GM18909 (cell line): Measurements from ENCODE around the gene MACROD2.
"Not testable (repeated sequence)": the region's sequence is repeated elsewhere in the genome, so short reads cannot be mapped to it uniquely, and the experiment has no call there.

Source experiments
- ATAC-seq: cut with Tn5 transposase; IDR thresholded peaks from one replicate; pipeline ENCODE4 v1.9.1; 2021; ENCODE audit warnings: mild to moderate bottlenecking; ENCODE audit not compliant: unreplicated experiment, poor library complexity

MACROD2 gene

DNA sequence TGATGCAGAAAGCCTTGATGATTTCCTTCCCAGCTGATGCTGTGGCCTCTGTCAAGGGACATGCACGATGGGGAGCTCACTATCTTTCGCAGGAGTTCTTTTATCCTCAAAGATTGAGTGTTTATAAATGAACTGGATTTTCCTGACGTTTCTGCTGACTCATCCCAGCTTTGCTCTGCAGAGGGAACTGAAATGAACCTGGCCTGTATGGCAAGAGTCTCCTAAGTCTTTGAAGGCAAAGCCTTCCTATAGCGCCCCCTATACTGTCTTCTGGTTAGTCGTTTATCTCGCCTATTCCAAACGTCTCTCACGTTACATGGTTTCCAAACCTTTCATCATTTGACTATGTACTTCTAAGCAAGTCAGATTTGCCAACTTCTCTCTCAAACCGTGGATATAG, 2012.6 kb downstream of the MACROD2 start:
- no peak for ATAC-seq

DNA sequence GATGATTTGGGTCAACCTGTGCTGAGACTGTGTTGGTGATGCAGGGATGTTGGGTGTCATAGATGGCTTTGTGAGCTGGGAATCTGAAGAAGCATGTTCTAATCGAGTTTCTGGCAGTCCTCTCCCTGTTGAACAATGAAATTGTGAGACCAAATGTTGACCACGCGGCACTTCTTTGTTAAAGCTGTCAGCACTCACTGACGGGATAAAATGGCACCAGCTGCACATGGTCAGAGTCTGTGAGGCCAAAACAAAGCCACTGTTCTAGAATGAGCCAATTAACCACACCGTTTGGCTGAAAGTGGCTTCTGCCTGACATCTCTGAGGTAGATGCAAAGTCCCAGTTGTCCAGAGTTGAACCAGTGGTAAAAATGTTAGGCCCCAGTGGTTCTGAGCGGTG, 2015.7 kb downstream of the MACROD2 start:
- ATAC-seq: no peak

GRCh38 chr20:16011519-16011918, 2016.2 kb downstream of the MACROD2 start:
- ATAC-seq: no peak

GRCh38 chr20:16012934-16013333, 2017.6 kb downstream of the MACROD2 start:
- ATAC-seq: not testable (repeated sequence)

DNA sequence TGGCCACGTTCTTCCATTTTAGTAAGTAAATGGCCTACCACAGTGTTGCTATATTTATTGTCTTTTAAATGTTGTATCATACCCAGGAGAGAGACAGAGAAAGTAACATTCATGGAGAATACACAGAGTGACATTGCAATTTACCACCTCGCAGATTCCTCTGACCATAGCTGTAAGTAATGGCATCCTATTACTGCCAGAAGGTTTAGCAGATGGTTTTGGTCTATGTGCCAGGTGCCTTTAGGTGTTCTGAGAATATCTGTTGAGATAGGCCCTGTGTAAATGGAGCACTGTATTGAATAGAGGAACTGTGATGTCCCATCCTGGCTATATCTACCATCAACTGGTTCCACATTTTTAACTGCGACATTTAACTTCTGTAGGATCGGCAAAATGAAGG, 2018.3 kb downstream of the MACROD2 start:
- ATAC-seq: no peak

DNA sequence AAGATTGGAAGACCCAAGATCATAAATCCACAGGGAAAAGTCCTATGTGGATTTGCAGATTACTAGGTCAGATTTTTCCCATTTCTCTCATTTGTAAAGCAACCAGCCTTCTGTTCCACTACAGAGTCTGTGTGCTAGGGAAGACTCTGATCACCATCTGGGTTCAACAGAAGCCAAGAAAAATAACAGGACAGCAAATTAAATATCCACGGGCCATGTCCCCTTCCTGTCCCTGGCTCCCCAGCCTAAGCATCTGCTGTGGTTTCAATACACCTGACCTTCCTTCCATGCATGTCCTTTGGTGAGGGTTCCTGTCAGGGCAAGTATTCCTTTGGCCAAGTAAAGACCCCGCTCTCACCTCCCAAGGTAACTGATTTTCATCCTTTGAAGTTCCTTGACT, 2019.1 kb downstream of the MACROD2 start:
- ATAC-seq: no peak

- ATAC-seq: no peak
Measured at GRCh38 chr20:16017656-16018055, 2022.3 kb downstream of the MACROD2 start.

DNA sequence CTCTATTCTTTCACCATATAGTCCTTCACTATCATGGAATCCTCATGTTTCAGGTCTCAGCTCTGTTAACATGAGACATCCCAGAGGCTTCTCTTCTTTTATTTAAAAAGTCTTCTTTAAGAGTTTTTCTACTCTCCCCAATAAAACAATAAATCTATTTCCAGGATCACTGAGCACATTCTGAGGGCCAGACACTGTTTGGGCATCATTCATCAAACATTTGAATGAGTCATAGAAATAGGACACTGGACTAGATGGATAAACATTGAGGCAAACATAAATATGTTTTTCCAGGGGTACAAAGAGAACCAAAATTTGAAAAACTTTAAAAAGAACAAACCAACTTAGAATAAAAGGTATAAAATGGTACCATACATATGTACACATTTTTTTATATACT, 2023.6 kb downstream of the MACROD2 start:
- no peak for ATAC-seq

- ATAC-seq: no peak
Measured at GRCh38 chr20:16020971-16021370, 2025.7 kb downstream of the MACROD2 start.

DNA sequence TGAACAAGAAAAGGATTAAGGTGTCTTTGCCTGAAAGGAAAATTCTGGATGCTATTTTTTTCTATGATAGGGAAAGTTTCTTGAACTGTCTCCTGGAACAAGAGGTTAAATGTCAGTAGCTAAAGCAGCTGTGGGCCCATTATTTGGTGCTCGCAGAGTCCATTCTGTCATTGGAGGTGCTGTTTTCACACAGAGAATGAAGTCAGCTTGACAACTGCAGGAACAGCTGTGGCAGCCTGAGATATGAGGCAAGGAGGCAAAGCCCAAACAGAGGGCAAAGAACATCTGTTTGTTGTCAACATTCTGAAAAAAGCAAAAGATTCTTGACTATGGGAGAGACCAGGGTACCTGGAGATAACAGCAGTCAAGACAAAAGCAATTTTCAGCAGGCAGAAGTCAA, 2029.8 kb downstream of the MACROD2 start:
- ATAC-seq: no peak

- no peak for ATAC-seq
Measured at GRCh38 chr20:16027686-16028085, 2032.4 kb downstream of the MACROD2 start.

DNA sequence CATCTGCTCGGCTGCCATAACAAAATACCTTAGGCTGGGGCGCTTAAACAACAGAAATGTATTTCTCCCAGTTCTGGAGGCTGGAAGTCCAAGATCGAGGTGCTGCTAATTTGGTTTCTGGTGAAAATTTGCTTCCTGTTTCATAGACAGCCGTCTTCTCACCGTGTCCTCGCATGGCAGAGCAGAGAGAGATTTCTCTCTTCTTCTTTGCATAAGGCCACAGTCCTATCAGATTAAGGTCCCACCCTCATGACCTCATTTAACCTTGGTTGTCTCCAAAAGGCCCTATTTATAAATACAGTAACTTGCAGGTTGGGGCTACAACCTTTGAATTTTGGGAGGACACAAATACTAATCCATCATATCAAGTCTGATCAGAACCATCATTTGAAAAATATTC, 2033.6 kb downstream of the MACROD2 start:
- peak; percentile 64 for ATAC-seq

DNA sequence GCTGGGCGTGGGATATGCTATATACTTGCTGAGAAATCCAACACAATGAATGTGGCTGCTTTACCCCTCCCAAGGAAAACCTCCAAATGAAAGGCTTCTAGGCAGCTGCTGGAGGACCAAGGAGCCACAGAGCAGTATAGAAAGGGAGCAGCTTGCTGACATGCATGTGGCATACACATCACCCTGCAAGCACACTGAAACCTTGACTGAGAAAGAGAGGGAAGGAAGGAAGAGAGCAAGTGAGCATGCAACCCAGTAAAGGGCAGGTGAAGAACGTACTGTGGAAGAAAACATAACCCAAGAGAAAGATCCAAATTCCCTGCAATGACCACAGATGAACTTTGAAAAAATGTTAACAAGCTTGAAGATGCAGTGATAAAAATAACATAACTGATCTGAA, 2034.9 kb downstream of the MACROD2 start:
- no peak for ATAC-seq

GRCh38 chr20:16035576-16035975, 2040.3 kb downstream of the MACROD2 start:
- no peak for ATAC-seq

DNA sequence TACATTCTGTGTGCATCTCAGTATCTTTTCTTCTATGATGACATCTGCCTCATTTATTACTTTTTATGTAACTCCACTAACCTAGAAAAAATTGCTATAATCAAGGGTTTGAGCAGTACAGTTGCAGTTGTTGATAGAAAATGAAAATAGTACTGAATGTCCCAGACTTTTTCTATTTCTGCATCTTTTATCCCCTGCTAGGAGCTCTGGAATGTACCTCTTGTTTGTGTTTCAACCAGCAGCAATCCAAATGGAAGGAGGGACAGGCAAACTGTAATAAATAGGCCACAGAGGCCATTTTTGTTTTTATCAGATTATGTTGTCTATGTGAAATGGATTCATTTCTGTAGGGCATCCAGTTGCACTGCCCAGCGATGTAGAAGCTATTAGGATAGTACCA, 2041.0 kb downstream of the MACROD2 start:
- ATAC-seq: no peak

DNA sequence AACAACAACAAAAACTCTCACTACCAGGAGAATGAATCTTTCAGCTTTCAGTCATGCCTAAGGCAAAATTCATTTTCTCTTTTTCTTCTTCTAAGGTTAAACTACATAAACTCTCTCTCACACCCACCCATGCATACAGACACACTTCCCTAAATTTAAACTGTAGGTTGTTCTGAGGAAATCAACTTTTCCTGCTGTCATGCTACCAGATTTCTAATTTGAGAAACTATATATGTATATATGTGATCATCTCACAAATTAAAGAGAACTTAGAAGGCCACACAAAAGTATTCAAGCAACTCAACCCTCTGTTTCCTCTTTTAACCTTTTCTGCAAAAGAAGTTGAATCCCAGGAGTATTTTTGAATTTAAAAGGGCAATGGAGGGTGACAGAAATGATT, 2045.4 kb downstream of the MACROD2 start:
- ATAC-seq: no peak

- ATAC-seq: no peak
Measured at GRCh38 chr20:16042731-16043130, 2047.4 kb downstream of the MACROD2 start.

DNA sequence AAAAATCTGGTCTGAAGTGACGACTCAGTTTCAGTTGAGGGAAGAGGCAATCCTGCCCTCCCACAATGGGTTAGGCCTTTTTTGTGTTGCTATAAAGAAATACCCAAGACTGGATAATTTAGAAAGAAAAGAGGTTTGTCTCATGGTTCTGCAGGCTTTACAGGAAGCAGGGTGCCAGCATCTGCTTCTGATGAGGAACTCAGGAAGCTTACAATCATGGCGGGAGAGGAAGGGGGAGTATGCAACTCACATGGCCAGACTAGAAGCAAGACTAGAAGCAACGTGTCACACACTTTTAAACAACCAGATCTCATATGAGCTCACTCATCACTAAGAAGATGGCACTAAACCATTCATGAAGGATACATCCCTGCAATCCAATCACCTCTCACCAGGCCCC, 2048.6 kb downstream of the MACROD2 start:
- no peak for ATAC-seq

- no peak for ATAC-seq
Measured at GRCh38 chr20:16048876-16049275, 2053.6 kb downstream of the MACROD2 start.

DNA sequence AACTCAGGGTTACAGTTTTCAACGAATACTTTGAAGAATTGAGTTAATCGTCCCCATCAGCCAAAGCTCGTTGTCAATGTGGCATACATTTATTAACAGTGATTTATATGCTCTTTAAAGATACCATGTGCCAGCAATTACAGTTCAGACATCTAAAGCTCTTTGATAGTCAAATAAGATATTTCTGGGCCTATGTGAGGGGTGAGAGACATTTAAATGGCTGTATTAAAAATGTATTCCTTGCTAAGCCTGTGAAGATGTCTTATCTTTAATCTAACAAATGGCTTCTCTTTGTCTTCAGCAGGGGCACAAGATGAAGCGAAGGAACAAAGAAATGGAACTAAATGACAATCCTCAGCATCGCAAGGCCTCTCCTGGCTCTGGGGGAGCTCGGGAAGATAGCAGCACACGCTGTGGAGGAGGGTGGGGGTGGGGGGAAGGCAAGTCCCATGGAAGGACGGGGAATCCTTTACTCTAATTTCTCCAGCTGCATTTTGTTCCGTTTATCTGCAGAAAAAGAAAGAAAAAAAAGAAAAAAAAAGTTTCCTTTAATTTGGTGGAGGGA, 2054.3 kb downstream of the MACROD2 start:
- no peak for ATAC-seq

DNA sequence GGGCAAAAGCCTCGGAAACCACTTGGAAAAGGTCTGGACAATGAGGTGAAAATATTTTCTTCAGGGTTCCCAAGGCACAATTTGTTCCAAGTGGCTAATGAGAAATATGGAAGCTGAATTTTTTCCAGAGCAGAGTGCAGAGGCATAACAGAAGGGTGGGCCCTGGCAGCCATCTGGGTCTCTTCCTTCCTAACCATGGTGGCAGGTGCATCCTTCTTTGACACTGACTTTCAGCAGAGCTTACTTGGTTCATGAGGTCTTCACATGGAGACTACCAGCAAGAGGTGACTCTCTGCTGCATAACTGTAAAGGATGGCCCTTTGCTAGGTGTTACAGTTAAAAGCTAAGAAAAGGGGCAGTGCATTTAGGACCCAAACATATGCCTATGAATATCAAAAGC, 2055.1 kb downstream of the MACROD2 start:
- ATAC-seq: no peak

GRCh38 chr20:16051968-16052367, 2056.7 kb downstream of the MACROD2 start:
- no peak for ATAC-seq

- no peak for ATAC-seq
Measured at GRCh38 chr20:16052456-16052855, 2057.1 kb downstream of the MACROD2 start.
